ENCODE results near the gene FLRT1. TPM values are rescaled to one million over a fixed set of nuclear protein-coding genes. Genes with fewer than 3 reads are reported as not detected.
A peak's percentile ranks its signal among the peaks of the same experiment; 100 is the strongest.

The FLRT1 gene, protein sequence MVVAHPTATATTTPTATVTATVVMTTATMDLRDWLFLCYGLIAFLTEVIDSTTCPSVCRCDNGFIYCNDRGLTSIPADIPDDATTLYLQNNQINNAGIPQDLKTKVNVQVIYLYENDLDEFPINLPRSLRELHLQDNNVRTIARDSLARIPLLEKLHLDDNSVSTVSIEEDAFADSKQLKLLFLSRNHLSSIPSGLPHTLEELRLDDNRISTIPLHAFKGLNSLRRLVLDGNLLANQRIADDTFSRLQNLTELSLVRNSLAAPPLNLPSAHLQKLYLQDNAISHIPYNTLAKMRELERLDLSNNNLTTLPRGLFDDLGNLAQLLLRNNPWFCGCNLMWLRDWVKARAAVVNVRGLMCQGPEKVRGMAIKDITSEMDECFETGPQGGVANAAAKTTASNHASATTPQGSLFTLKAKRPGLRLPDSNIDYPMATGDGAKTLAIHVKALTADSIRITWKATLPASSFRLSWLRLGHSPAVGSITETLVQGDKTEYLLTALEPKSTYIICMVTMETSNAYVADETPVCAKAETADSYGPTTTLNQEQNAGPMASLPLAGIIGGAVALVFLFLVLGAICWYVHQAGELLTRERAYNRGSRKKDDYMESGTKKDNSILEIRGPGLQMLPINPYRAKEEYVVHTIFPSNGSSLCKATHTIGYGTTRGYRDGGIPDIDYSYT
- total RNA-seq (2022) (0.14 and 0.39 TPM in 2 replicates), Bru-seq, nascent RNA (percentile 19 among the genes with signal in this experiment), BruChase-seq, experiment 1, labeled RNA remaining after a 2-hour chase (percentile 12 among the genes with signal in this experiment), BruChase-seq, experiment 2, labeled RNA remaining after a 6-hour chase (percentile 14 among the genes with signal in this experiment)
- long read RNA-seq, partial matches to known transcripts, result 0 of 1 reads
- long read RNA-seq, other reads (novel, unspliced or antisense), result 1 of 1 reads

DNA sequence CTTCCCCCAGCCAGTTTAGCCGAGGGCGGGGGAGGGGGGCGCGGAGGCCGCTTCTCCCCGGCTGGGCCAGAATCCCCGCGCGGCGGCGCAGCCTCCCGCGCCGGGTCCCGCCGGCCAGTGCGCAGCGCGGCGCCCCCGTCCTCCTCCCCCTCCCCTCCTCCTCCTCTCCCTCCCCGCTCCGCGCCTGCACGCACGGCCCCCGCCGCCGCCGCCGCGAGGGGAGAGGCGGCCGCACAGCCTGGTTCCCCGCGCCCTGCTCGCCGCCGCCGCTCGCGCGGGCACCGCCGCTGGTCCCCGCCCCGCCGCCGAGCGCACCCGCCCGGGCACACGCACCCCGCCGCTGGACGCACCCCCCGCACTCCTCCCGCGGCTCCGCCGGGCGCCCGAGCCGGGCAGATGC, at the start of gene FLRT1:
Gene FLRT1, plus strand, starts transcription at position 356 of the 400 bp plus-strand sequence. CDS start 80,337 bp downstream, outside the sequence.
- Histone ChIP-seq H3K27me3 (replicated peaks; ENCODE audit: control insufficient read depth, insufficient read depth, low read length) (no peaks in the 10 kb centered on the region; the same call in 1 of the 2 replicates), H3K9me3 (no peaks in the 10 kb centered on the region), H3K36me3 (ENCODE audit: control insufficient read depth, insufficient read depth, low read length) (no peaks in the 10 kb centered on the region), H3K4me3 (ENCODE audit: low read depth, low read length) (peak within 1 kb of the TSS; percentile 17), H3K4me1 (no peaks in the 10 kb centered on the region; the same call in 1 of the 2 replicates)
- CTCF ChIA-PET, result no interaction called here
- Mint-ChIP-seq H3K4me1 (ENCODE audit: low read depth, unreplicated experiment) (no peaks in the 10 kb centered on the region), H3K36me3 (ENCODE audit: insufficient read depth, unreplicated experiment) (no peaks in the 10 kb centered on the region), H3K27ac (ENCODE audit: unreplicated experiment) (no peak within 1 kb of the TSS), H3K4me3 (ENCODE audit: unreplicated experiment) (peak within 1 kb of the TSS; percentile 68), H3K9me3 (ENCODE audit: unreplicated experiment) (no peaks in the 10 kb centered on the region), H3K27me3 (ENCODE audit: insufficient read depth, unreplicated experiment) (peaks cover 11% of the 10 kb centered on the region)
- POLR2A ChIA-PET, result no interaction called here
- BruUV-seq (replicated peaks), result no TSS peak
- TF ChIP-seq, protein P1, sequence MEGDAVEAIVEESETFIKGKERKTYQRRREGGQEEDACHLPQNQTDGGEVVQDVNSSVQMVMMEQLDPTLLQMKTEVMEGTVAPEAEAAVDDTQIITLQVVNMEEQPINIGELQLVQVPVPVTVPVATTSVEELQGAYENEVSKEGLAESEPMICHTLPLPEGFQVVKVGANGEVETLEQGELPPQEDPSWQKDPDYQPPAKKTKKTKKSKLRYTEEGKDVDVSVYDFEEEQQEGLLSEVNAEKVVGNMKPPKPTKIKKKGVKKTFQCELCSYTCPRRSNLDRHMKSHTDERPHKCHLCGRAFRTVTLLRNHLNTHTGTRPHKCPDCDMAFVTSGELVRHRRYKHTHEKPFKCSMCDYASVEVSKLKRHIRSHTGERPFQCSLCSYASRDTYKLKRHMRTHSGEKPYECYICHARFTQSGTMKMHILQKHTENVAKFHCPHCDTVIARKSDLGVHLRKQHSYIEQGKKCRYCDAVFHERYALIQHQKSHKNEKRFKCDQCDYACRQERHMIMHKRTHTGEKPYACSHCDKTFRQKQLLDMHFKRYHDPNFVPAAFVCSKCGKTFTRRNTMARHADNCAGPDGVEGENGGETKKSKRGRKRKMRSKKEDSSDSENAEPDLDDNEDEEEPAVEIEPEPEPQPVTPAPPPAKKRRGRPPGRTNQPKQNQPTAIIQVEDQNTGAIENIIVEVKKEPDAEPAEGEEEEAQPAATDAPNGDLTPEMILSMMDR (IDR thresholded peaks at IDR 0.05; ENCODE audit: insufficient read depth in 1 of 2, low read depth in 1 of 2, low read length in 1 of 2, severe bottlenecking in 1 of 2, unreplicated experiment in 1 of 2), result no peak
- DNase-seq, result no peak
- intact Hi-C loops (cut with micrococcal nuclease; ENCODE audit: unreplicated experiment), result no loop called here

DNA sequence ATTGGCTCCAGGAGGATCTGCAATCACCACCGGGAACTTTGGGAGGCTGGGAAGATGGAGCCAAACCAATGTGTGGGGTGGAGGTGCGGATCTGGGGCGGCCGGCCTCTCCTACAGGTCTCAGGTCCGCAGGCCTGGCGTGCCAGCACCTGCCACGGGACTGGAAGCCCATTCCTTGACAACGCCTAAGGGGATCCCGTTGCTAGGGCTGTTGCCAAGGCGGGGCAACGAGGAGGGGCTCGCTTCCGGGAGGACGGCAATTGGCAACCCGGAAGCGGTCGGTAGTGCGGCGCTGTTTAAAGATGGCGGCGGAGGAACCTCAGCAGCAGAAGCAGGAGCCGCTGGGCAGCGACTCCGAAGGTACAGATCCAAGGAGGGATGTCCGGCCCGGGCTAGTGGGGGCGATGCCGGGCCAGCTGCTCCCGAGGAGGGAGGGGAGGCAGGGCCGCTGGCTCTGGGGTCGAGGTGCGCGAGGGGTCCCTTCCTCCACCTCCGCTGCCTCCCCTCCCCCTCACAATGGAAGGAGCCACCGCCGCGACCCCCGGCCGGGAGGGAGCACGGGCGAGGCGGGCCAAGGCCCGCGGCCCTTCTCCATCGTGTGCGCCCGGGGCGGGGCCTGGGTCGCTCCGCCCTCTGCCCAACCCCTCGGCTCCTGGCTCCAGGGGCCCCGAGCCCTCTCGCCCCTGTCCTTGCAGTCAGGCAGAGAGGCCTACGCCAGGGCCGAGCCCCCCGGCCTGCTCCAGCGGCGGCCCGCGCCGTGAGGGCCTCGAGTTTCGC, 49.4 kb upstream of the FLRT1 start, which contains the start of gene OTUB1:
Gene OTUB1, plus strand, starts transcription at position 283 of the 776 bp plus-strand sequence. Its CDS starts 19 bp downstream, at position 302.
- H3K36me3 ChIP-seq (ENCODE audit: control insufficient read depth, insufficient read depth, low read length), result peaks cover 4% of the 10 kb centered on the region; the same call in 1 of the 2 replicates
- DNase-seq, result peak; percentile 98
- TF ChIP-seq, protein P1 (IDR thresholded peaks at IDR 0.05; ENCODE audit: insufficient read depth in 1 of 2, low read depth in 1 of 2, low read length in 1 of 2, severe bottlenecking in 1 of 2, unreplicated experiment in 1 of 2), result no peak
- intact Hi-C loops (cut with micrococcal nuclease; ENCODE audit: unreplicated experiment), result loop anchor here (1.0 kb wide), 1 partner anchor 12 kb away; the partner anchor contains the start of gene COX8A
- POLR2A ChIA-PET, result no interaction called here
- Mint-ChIP-seq H3K4me1 (ENCODE audit: low read depth, unreplicated experiment) (peaks cover 17% of the 10 kb centered on the region), H3K27ac (ENCODE audit: unreplicated experiment) (peak within 1 kb of the TSS; percentile 99), H3K27me3 (ENCODE audit: insufficient read depth, unreplicated experiment) (no peaks in the 10 kb centered on the region), H3K9me3 (ENCODE audit: unreplicated experiment) (no peaks in the 10 kb centered on the region), H3K4me3 (ENCODE audit: unreplicated experiment) (peak within 1 kb of the TSS; percentile 98), H3K36me3 (ENCODE audit: insufficient read depth, unreplicated experiment) (peaks cover 69% of the 10 kb centered on the region)
- no peaks in the 10 kb centered on the region for H3K9me3 ChIP-seq
- H3K4me1 ChIP-seq, result peaks cover 6% of the 10 kb centered on the region
- no peaks in the 10 kb centered on the region for H3K27me3 ChIP-seq (replicated peaks; ENCODE audit: control insufficient read depth, insufficient read depth, low read length)
- CTCF ChIA-PET, result no interaction called here
- no TSS peak for BruUV-seq (replicated peaks)
- peak within 1 kb of the TSS; percentile 96 for H3K4me3 ChIP-seq (ENCODE audit: low read depth, low read length)
